COR-L47 (cell line): ENCODE results near the gene TREX2.

Experiments used
- DNase-seq: peaks from one replicate; lab custom pipeline; 2025; lab: John Stamatoyannopoulos, UW

TREX2 gene

DNA sequence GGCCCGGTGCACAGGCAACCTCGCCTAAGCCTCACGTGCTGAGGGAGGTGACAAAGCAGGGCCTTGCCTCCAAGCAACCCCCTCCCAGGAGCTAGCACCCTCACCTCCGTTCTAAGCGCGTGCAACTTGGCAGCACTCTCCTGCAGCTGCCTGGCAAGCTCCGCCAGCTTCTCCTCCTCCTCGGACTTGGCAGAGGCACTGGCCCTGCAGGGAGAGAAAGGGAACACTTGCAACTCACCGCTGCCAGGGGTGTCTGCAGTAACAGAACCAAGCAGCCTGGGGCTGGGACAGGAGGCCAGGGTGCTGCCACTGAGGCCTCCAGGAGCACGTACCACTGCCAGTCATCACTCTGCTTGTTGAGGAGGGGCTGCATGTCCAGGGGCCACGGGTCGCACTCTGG is 10.3 kb upstream of the TREX2 start:
- DNase-seq: no peak

DNA sequence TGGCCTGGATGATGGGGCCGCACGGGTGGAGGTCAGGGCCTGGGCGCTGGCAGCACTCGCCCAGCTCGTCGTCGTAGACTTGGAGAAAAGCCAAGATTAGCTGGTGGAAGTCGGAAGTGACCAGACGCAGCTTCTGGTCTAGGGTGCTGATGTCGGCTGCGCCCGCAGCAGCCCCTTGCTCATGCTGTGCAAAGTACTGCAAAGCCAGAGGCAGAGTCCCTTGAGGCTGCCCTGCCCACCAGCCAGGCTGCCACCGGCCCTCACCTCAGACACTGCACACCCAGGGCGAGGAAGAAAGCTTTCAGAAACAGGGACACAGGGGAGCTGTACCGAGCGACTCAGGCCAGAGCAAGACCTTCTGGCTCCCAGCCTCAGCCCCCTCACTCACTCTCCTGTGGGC is 9.7 kb upstream of the TREX2 start:
- no peak for DNase-seq

DNA sequence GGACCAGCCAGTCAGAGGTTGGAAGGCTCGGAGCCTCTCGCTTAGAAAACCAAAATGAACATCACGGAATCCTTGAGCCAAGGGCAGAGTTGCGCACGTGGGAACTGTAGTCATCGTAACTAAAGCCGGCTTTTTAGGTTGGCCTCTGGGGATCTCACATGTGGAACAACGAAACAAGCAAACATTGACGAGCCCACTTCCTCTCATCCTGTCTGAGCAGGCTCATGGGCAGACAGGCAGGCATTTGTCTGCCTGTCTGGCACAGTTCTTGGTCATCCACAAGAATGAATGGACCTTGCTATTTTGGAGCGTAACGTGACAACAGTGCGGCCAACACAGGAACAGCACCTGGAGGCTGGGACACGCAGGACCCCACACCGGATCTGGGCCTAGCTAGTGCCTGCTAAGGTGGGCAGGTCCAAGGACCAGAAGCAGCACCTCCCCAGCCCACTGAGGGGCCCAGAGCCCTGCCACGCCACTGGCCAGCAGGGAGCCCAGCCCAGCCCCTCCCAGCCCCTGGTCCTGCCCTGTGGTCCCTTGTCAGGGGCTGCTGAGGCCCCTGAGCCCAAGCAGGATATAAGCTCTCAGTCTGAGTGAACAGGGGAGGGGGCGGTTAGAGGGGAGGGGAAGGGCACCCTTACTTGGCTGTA is 9.2 kb upstream of the TREX2 start:
- no peak for DNase-seq

GRCh38 chrX:153450949-153451277 is 5.1 kb upstream of the TREX2 start:
- DNase-seq: no peak

- no peak for DNase-seq
Observed at GRCh38 chrX:153450114-153450948, 4.5 kb upstream of the TREX2 start.

- no peak for DNase-seq
Observed at GRCh38 chrX:153449368-153450113, 3.7 kb upstream of the TREX2 start.

GRCh38 chrX:153448556-153449367 is 2.9 kb upstream of the TREX2 start:
- no peak for DNase-seq

DNA sequence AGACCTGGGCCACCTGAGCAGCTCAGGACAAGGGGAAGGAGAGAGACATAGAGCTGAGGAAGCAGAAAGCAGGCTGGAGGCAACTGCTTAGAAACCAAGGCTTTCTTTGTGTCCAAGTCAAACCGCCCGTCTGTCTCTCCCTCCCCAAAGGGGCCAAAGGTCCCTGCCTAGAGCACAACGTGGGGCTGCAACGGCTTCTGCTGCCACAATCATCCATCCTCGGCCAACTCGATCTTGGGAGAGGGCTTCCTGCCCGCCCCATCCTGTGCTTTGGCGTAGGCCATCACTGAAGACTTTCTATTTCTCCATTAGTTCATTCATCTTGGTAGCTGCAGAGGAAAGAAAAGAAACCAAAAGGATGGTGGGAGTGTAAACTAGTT is 1.7 kb upstream of the TREX2 start:
- DNase-seq: no peak

DNA sequence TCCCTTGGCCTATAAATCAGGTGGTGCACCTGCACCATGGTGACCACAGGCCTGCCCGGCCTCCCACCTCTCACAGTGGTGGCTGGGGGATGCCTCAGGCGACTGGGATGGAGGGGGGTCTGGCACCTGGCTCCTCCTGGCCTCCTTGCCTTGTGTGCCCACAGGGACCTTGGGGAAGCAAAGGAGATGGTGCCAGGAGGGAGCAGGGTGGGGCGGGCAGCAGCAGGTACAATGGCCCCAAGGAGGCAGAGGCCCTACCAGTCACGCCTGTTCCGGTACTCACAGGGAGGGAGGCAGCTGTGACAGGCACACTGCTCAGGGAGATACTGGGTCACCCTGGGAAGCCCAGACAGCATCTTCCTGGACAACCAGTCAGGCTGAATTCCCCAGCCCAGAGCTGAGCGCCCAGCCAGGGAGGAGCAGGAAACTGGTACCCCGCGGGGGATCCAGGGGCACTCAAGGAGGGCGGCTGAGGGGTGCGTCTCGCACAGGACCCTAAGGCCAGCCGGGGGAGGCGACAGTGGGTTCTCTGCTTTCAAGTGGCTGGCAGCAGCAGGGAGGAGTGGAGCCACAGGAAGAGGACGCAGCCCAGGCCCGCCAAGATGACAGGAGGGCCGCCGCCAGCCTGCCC is 1.2 kb upstream of the TREX2 start:
- DNase-seq: no peak

GRCh38 chrX:153446636-153446936 is 730 bp upstream of the TREX2 start:
- no peak for DNase-seq

- DNase-seq: no peak
Observed at GRCh38 chrX:153445106-153445855, 575 bp downstream of the TREX2 start.

DNA sequence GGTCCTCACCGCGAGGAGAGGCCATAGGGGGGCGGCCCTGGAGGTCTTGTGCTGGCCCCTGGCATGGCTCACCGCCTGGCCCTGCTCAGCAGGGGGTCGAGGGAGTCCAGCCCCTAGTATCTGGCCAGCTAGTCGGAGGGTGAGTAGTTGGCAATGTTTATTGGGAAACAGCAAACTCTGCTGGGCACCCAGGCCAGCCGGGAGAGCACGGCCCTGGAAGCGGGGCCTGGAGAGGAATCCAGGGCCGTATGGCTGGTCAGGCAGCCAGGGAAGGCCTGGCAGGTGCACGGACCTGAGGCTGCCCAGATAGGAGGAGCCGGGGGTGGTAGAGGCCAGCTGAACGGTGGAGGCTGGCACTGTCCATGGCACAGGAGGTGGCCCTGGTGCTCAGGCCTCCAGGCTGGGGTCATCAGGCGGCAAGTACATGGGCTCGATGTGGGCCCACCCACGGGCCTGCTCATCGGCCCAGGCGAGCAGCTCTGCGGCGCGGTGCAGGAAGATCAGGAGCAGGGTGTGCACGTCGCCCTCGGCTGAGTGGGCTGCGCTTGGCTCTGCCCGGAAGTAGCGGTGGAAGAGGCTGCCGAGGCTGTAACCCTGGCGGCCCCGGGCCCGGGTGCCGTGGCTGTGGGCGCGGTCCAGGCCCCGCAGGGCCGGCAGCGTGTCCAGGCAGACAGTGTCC is 1.4 kb downstream of the TREX2 start:
- no peak for DNase-seq

GRCh38 chrX:153443476-153444332 is 2.2 kb downstream of the TREX2 start:
- no peak for DNase-seq

DNA sequence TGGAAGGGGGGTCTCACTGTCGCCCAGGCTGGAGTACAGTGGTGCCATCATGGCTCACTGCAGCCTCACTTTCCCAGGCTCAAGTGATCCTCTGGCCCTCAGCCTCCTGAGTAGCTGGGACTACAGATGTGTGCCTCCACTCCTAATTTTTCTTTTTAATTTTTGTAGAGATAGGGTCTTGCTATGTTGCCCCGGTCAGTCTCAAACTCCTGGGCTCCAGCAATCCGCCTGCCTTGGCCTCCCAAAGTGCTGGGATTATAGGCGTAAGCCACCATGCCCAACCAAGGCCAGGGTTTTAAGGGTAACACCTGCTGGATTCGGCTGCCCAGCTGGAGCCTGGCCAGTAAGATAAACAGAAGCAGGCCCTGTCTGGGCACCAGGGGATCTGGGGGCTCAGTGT is 3.4 kb downstream of the TREX2 start:
- no peak for DNase-seq

GRCh38 chrX:153441981-153442380 is 3.9 kb downstream of the TREX2 start:
- DNase-seq: no peak

- DNase-seq: no peak
Observed at GRCh38 chrX:153441296-153441695, 4.6 kb downstream of the TREX2 start.

GRCh38 chrX:153440556-153441135 is 5.2 kb downstream of the TREX2 start:
- DNase-seq: no peak

- DNase-seq: no peak
Observed at GRCh38 chrX:153439977-153440376, 5.9 kb downstream of the TREX2 start.

GRCh38 chrX:153438532-153438931 is 7.3 kb downstream of the TREX2 start:
- DNase-seq: no peak
